GM15510 (cell line): ENCODE measurements around the gene IFNA2.

Experiments used
- POLR2A ChIP-seq: IDR thresholded peaks from 3 replicates; pipeline ENCODE4 v1.6.1; 2011; ENCODE audit warnings: borderline replicate concordance; ENCODE audit not compliant: insufficient read length; ENCODE audit errors: extremely low read depth

IFNA2 gene

GRCh38 chr9:21399956-21400355 is 14.8 kb upstream of the IFNA2 start:
- TF ChIP-seq POLR2A, result no peak

GRCh38 chr9:21398955-21399489 is 13.8 kb upstream of the IFNA2 start:
- TF ChIP-seq POLR2A, result no peak

- no peak for TF ChIP-seq POLR2A
These were observed 10.8 kb upstream of the IFNA2 start for GRCh38 chr9:21395778-21396717.

GRCh38 chr9:21392270-21392669 is 7.1 kb upstream of the IFNA2 start:
- TF ChIP-seq POLR2A, result no peak

DNA sequence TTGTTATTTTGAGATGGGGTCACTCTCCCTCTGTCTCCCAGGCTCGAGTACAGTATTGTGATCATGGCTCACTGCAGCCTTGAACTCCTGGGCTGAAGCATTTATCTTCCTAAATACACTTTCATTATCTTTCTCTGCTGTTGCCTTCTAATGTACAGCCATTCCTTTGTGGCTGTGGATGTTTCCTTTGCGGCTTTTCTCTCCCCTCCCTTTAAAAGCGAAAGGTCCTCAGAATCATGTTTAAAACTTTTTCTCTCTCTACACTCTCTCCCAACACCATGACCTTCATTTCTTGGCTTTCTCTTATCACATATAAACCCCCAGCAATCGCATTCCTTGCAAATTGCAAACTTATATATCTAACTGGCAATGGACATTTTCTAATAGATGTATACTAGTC is 1.6 kb downstream of the IFNA2 start:
- no peak for TF ChIP-seq POLR2A

GRCh38 chr9:21381448-21382339 is 3.5 kb downstream of the IFNA2 start:
- TF ChIP-seq POLR2A, result no peak

GRCh38 chr9:21367957-21368356 is 17.2 kb downstream of the IFNA2 start, which contains the start of gene IFNA13:
Gene IFNA13 (minus strand): TSS chr9:21368057. CDS start chr9:21368010, 47 bp downstream.
- TF ChIP-seq POLR2A, result no peak

DNA sequence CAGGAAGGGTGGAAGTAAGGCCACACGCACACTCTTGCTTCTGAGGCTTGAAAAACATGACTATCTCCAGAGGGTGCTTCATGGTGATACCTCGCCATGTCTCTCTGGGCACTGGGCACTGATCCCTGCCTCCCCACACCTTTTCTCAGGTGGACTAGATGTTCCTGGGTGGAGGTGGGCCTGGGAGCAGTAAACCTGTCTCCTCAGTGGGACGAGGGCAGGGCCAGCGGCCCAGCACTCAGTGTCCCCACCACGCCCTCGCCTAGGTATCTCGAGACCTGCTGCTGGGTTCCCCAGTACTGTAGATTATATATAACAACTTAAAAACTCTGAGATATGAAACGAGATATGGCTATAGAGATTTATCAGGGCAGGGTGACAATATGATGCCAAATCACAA is 22.9 kb downstream of the IFNA2 start:
- no peak for TF ChIP-seq POLR2A

- no peak for TF ChIP-seq POLR2A
These were observed 27.4 kb downstream of the IFNA2 start for GRCh38 chr9:21357479-21358460.

GRCh38 chr9:21350787-21351186 is 34.4 kb downstream of the IFNA2 start, which contains the start of gene IFNA6:
Gene IFNA6 (minus strand): TSS chr9:21350887. CDS start chr9:21350887, 0 bp downstream.
- TF ChIP-seq POLR2A, result no peak

- no peak for TF ChIP-seq POLR2A
These were observed 36.7 kb downstream of the IFNA2 start for GRCh38 chr9:21348430-21348970.

DNA sequence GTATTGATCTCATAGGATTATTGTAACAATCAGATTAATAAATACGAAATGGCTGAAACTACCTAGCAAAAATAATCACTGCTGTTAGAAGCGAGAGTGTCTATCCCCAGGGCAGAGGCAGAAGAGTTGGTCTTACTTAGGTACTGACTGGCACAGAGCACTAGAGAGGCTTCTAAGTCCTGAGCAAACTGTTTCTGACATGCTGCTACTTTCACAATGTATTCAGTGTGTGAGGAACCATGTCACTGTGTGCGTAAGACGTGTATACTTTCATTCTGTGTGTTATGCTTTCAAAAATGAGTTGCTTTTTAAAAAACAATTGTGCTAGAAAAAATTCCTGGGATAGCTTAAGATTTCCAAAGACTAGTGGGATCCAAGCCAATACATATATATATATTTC is 44.5 kb downstream of the IFNA2 start:
- TF ChIP-seq POLR2A, result no peak

- TF ChIP-seq POLR2A, result no peak
These were observed 48.7 kb downstream of the IFNA2 start for GRCh38 chr9:21336457-21336856.
